ENCODE data around the gene GPSM1.

GRCh38 chr9:136371533-136371880, 44.2 kb downstream of the GPSM1 start:
- TF ChIP-seq RAD21 (IDR thresholded peaks at IDR 0.05; ENCODE audit: low read depth) (no peak), TAF1 (IDR thresholded peaks at IDR 0.05; ENCODE audit: low read depth) (no peak), REST (IDR thresholded peaks at IDR 0.05; ENCODE audit: low read depth) (no peak), CEBPB (IDR thresholded peaks at IDR 0.05) (no peak), EP300 (IDR thresholded peaks at IDR 0.05; ENCODE audit: borderline replicate concordance) (no peak), YY1 (IDR thresholded peaks at IDR 0.05; ENCODE audit: low read depth) (no peak), CREB1 (IDR thresholded peaks at IDR 0.05; ENCODE audit: low read depth) (no peak), ZBTB7A (IDR thresholded peaks at IDR 0.05; ENCODE audit: low read depth) (no peak), MAX (IDR thresholded peaks at IDR 0.05) (no peak), NFIC (IDR thresholded peaks at IDR 0.05) (no peak), EGR1 (IDR thresholded peaks at IDR 0.05) (no peak), USF1 (IDR thresholded peaks at IDR 0.05) (no peak)
